Muscle layer of colon (tissue), 2 donors: Measurements from ENCODE around the gene SPATS2.
"Not testable (repeated sequence)": the region's sequence is repeated elsewhere in the genome, so short reads cannot be mapped to it uniquely, and the experiment has no call there.

Experiments
- H3K27ac ChIP-seq: one replicate; pipeline ENCODE4 v1.7.0; 2013; ENCODE audit warnings: low read depth, mild to moderate bottlenecking, low read length, moderate library complexity
- H3K27me3 ChIP-seq, 2 donors: one replicate each; pipeline ENCODE4 v1.7.0; 2013; ENCODE audit warnings: low read length in 2 of 2, mild to moderate bottlenecking in 2 of 2; ENCODE audit not compliant: insufficient read depth in 2 of 2, control insufficient read depth in 1 of 2
- H3K36me3 ChIP-seq: one replicate; pipeline ENCODE4 v1.7.0; 2013; ENCODE audit warnings: mild to moderate bottlenecking, low read length; ENCODE audit not compliant: insufficient read depth
- H3K4me1 ChIP-seq: one replicate; pipeline ENCODE4 v1.7.0; 2013; ENCODE audit warnings: mild to moderate bottlenecking, low read length; ENCODE audit not compliant: insufficient read depth
- H3K4me3 ChIP-seq, 2 donors: one replicate each; pipeline ENCODE4 v1.7.0; 2013; ENCODE audit warnings: low read length in 2 of 2, low read depth in 1 of 2, mild to moderate bottlenecking in 1 of 2, moderate library complexity in 1 of 2
- H3K9ac ChIP-seq: one replicate; pipeline ENCODE4 v1.7.0; 2013; ENCODE audit warnings: low read length
- H3K9me3 ChIP-seq: one replicate; pipeline ENCODE4 v1.7.0; 2013; ENCODE audit warnings: mild to moderate bottlenecking, low read length
- donor health status: abdominal sarcoma.
- donor health status: Adenocarcinoma of cecum.

The SPATS2 gene

GRCh38 chr12:49417558-49417957, 50.3 kb downstream of the SPATS2 start:
- H3K27me3 ChIP-seq = no peaks in the 10 kb centered on the region
- H3K36me3 ChIP-seq = no peaks in the 10 kb centered on the region
- no peak overlapping the region for H3K4me3 ChIP-seq
- H3K9me3 ChIP-seq = no peaks in the 10 kb centered on the region
- H3K4me1 ChIP-seq = no peaks in the 10 kb centered on the region
- H3K27ac ChIP-seq = no peak overlapping the region
- no peak overlapping the region for H3K9ac ChIP-seq

- Histone ChIP-seq H3K9me3 (no peaks in the 10 kb centered on the region), H3K27ac (no peak overlapping the region), H3K4me3 (no peak overlapping the region), H3K4me1 (no peaks in the 10 kb centered on the region), H3K9ac (no peak overlapping the region), H3K36me3 (no peaks in the 10 kb centered on the region), H3K27me3 (no peaks in the 10 kb centered on the region)
Observed at GRCh38 chr12:49420556-49420955, 53.3 kb downstream of the SPATS2 start.

- Histone ChIP-seq H3K9me3 (no peaks in the 10 kb centered on the region), H3K9ac (no peak overlapping the region), H3K4me3 (no peak overlapping the region), H3K36me3 (no peaks in the 10 kb centered on the region), H3K27ac (no peak overlapping the region), H3K4me1 (no peaks in the 10 kb centered on the region), H3K27me3 (no peaks in the 10 kb centered on the region)
Observed at GRCh38 chr12:49422114-49422513, 54.9 kb downstream of the SPATS2 start.

GRCh38 chr12:49428793-49429192, 61.5 kb downstream of the SPATS2 start:
- H3K9ac ChIP-seq = no peak overlapping the region
- H3K27ac ChIP-seq = no peak overlapping the region
- H3K36me3 ChIP-seq = no peaks in the 10 kb centered on the region
- H3K27me3 ChIP-seq = no peaks in the 10 kb centered on the region
- no peaks in the 10 kb centered on the region for H3K9me3 ChIP-seq
- H3K4me3 ChIP-seq = no peak overlapping the region
- H3K4me1 ChIP-seq = no peaks in the 10 kb centered on the region

GRCh38 chr12:49432616-49433015, 65.4 kb downstream of the SPATS2 start:
- H3K9ac ChIP-seq = no peak overlapping the region
- no peaks in the 10 kb centered on the region for H3K27me3 ChIP-seq

GRCh38 chr12:49436799-49437198, 69.5 kb downstream of the SPATS2 start:
- H3K9me3 ChIP-seq, H3K27ac ChIP-seq, H3K9ac ChIP-seq, H3K4me1 ChIP-seq, H3K27me3 ChIP-seq, H3K4me3 ChIP-seq, H3K36me3 ChIP-seq: not testable (repeated sequence)

More at GRCh38 chr12:49432616-49433015, 65.4 kb downstream of the SPATS2 start:
- H3K27ac ChIP-seq = no peak overlapping the region
- no peaks in the 10 kb centered on the region for H3K4me1 ChIP-seq
- no peaks in the 10 kb centered on the region for H3K9me3 ChIP-seq
- H3K4me3 ChIP-seq = no peak overlapping the region
- no peaks in the 10 kb centered on the region for H3K36me3 ChIP-seq

- Histone ChIP-seq H3K36me3 (no peaks in the 10 kb centered on the region), H3K4me3 (no peak overlapping the region), H3K9me3 (no peaks in the 10 kb centered on the region), H3K27ac (no peak overlapping the region), H3K4me1 (no peaks in the 10 kb centered on the region), H3K9ac (no peak overlapping the region), H3K27me3 (no peaks in the 10 kb centered on the region)
Observed at GRCh38 chr12:49439042-49439441, 71.8 kb downstream of the SPATS2 start.

GRCh38 chr12:49440035-49440434, 72.8 kb downstream of the SPATS2 start:
- no peaks in the 10 kb centered on the region for H3K36me3 ChIP-seq
- no peaks in the 10 kb centered on the region for H3K4me1 ChIP-seq
- no peak overlapping the region for H3K4me3 ChIP-seq
- H3K9ac ChIP-seq = no peak overlapping the region
- no peaks in the 10 kb centered on the region for H3K9me3 ChIP-seq
- H3K27ac ChIP-seq = no peak overlapping the region
- H3K27me3 ChIP-seq = no peaks in the 10 kb centered on the region

GRCh38 chr12:49442915-49443314, 75.7 kb downstream of the SPATS2 start:
- H3K4me1 ChIP-seq = no peaks in the 10 kb centered on the region
- no peak overlapping the region for H3K27ac ChIP-seq
- H3K9ac ChIP-seq = no peak overlapping the region
- H3K9me3 ChIP-seq = no peaks in the 10 kb centered on the region
- no peak overlapping the region for H3K4me3 ChIP-seq
- no peaks in the 10 kb centered on the region for H3K27me3 ChIP-seq
- no peaks in the 10 kb centered on the region for H3K36me3 ChIP-seq

- H3K9ac ChIP-seq = no peak overlapping the region
- H3K4me3 ChIP-seq = no peak overlapping the region
- H3K9me3 ChIP-seq = no peaks in the 10 kb centered on the region
- no peaks in the 10 kb centered on the region for H3K4me1 ChIP-seq
- no peaks in the 10 kb centered on the region for H3K27me3 ChIP-seq
- H3K27ac ChIP-seq = no peak overlapping the region
- H3K36me3 ChIP-seq = no peaks in the 10 kb centered on the region
Observed at GRCh38 chr12:49446571-49446970, 79.3 kb downstream of the SPATS2 start.

GRCh38 chr12:49448858-49449257, 81.6 kb downstream of the SPATS2 start:
- Histone ChIP-seq H3K27me3 (no peaks in the 10 kb centered on the region), H3K36me3 (no peaks in the 10 kb centered on the region), H3K4me3 (no peak overlapping the region), H3K27ac (no peak overlapping the region), H3K9me3 (no peaks in the 10 kb centered on the region), H3K9ac (no peak overlapping the region), H3K4me1 (no peaks in the 10 kb centered on the region)

GRCh38 chr12:49451468-49452259, 84.4 kb downstream of the SPATS2 start:
- Histone ChIP-seq H3K27me3 (no peaks in the 10 kb centered on the region), H3K36me3 (no peaks in the 10 kb centered on the region), H3K4me3 (no peak overlapping the region), H3K4me1 (no peaks in the 10 kb centered on the region), H3K9ac (no peak overlapping the region), H3K9me3 (no peaks in the 10 kb centered on the region), H3K27ac (no peak overlapping the region)
